GM10266 (cell line): ENCODE data around the gene EEA1.

ENCODE experiments used
- DNase-seq: peaks from one replicate; pipeline ENCODE4 v3.0.0; 2012; ENCODE audit errors: extremely low spot score
- CTCF ChIP-seq: IDR thresholded peaks from 2 replicates; pipeline ENCODE4 v1.5.1; 2012; ENCODE audit warnings: mild to moderate bottlenecking, low read depth; ENCODE audit not compliant: control insufficient read depth, insufficient read depth; ENCODE audit errors: missing control alignments

Gene EEA1

GRCh38 chr12:92730758-92731157 lies 198.3 kb downstream of the EEA1 start:
- no peak for DNase-seq
- TF ChIP-seq CTCF, result no peak

- no peak for DNase-seq
- no peak for TF ChIP-seq CTCF
These were observed 199.3 kb downstream of the EEA1 start for GRCh38 chr12:92729773-92730305.

- no peak for TF ChIP-seq CTCF
- DNase-seq, result no peak
These were observed 202.2 kb downstream of the EEA1 start for GRCh38 chr12:92726850-92727249.

GRCh38 chr12:92722897-92723296 lies 206.2 kb downstream of the EEA1 start:
- DNase-seq, result no peak
- TF ChIP-seq CTCF, result no peak

GRCh38 chr12:92721656-92722055 lies 207.4 kb downstream of the EEA1 start:
- no peak for TF ChIP-seq CTCF
- no peak for DNase-seq

GRCh38 chr12:92721130-92721529 lies 208.0 kb downstream of the EEA1 start:
- DNase-seq, result no peak
- no peak for TF ChIP-seq CTCF
